Measurements from ENCODE around the gene FHIT. TPM values are rescaled to one million over a fixed set of nuclear protein-coding genes. Genes with fewer than 3 reads are reported as not detected.

The FHIT gene
- total RNA-seq, 2 donors from 2014 or later, result 6.8 to 12.3 TPM

DNA sequence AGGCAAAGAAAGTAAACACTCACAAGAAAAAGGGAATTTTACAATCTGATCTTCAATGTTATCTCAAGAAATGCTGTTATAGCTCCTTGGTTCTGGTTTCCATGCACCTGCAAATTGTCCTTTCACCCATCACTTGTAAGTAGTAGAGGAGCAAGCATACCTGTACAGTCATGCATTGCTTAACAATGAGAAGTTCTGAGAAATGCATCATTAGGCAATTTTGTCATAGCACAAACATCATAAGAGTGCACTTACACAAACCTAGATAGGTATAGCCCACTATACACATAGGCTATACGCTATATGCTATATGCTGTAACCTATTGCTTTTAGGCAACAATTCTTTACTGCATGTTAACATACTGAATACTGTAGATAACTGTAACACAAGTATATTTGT, 672.3 kb downstream of the FHIT start:
- no peaks in the 10 kb centered on the region for H3K36me3 Mint-ChIP-seq (ENCODE audit: low read depth)
- Histone ChIP-seq H3K27ac (ENCODE audit: low read depth, low read length) (no peak overlapping the region), H3K9me3 (ENCODE audit: control insufficient read depth, low read length) (no peaks in the 10 kb centered on the region), H3K36me3 (ENCODE audit: control insufficient read depth, insufficient read depth, low read length) (no peaks in the 10 kb centered on the region), H3K4me1 (ENCODE audit: control insufficient read depth, insufficient read depth, low read length) (no peaks in the 10 kb centered on the region), H3K9ac (ENCODE audit: extremely low read depth, low read length, poor library complexity, severe bottlenecking) (no peak overlapping the region), H3K4me3 (ENCODE audit: low read length) (no peak overlapping the region), H3K27me3 (ENCODE audit: control insufficient read depth, insufficient read depth, low read length, poor library complexity, severe bottlenecking) (no peaks in the 10 kb centered on the region)
- H3K9me3 Mint-ChIP-seq, result no peaks in the 10 kb centered on the region
- no peak overlapping the region for H3K4me3 Mint-ChIP-seq
- H3K27me3 Mint-ChIP-seq (ENCODE audit: insufficient read depth), result no peaks in the 10 kb centered on the region
- DNase-seq, result no peak
- peaks cover 13% of the 10 kb centered on the region for H3K4me1 Mint-ChIP-seq
- TF ChIP-seq, protein P1, sequence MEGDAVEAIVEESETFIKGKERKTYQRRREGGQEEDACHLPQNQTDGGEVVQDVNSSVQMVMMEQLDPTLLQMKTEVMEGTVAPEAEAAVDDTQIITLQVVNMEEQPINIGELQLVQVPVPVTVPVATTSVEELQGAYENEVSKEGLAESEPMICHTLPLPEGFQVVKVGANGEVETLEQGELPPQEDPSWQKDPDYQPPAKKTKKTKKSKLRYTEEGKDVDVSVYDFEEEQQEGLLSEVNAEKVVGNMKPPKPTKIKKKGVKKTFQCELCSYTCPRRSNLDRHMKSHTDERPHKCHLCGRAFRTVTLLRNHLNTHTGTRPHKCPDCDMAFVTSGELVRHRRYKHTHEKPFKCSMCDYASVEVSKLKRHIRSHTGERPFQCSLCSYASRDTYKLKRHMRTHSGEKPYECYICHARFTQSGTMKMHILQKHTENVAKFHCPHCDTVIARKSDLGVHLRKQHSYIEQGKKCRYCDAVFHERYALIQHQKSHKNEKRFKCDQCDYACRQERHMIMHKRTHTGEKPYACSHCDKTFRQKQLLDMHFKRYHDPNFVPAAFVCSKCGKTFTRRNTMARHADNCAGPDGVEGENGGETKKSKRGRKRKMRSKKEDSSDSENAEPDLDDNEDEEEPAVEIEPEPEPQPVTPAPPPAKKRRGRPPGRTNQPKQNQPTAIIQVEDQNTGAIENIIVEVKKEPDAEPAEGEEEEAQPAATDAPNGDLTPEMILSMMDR (conservative IDR thresholded peaks at IDR 0.05), result no peak
- no peak overlapping the region for H3K27ac Mint-ChIP-seq
- WGBS, 2 experiments (ENCODE audit: insufficient coverage in 1 of 2, insufficient read length in 1 of 2), result 100% methylated on average over 1 of the region's 1 CpG

DNA sequence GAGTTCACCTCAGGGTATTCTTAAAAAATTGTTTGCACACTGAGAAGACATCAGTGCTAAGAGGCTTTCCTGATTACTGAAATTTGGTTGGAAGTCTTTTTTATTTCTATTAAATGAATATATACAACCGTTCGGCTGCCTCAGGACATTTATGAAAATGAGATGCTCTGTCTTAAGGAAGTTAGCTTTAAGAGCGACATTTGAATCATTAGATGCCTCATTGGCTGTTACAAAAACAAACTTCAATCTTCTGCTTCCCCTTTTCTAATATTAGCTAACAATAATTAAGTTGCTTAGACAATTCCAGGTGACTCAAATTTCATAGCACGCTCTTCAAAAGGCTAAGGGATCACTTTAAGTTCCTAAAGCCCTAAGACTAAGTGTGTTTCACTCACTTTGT, 673.7 kb downstream of the FHIT start:
- H3K4me3 Mint-ChIP-seq, result no peak overlapping the region
- no peaks in the 10 kb centered on the region for H3K27me3 Mint-ChIP-seq (ENCODE audit: insufficient read depth)
- Histone ChIP-seq H3K36me3 (ENCODE audit: control insufficient read depth, insufficient read depth, low read length) (no peaks in the 10 kb centered on the region), H3K4me3 (ENCODE audit: low read length) (no peak overlapping the region), H3K27ac (ENCODE audit: low read depth, low read length) (no peak overlapping the region), H3K9me3 (ENCODE audit: control insufficient read depth, low read length) (no peaks in the 10 kb centered on the region), H3K27me3 (ENCODE audit: control insufficient read depth, insufficient read depth, low read length, poor library complexity, severe bottlenecking) (no peaks in the 10 kb centered on the region), H3K4me1 (ENCODE audit: control insufficient read depth, insufficient read depth, low read length) (no peaks in the 10 kb centered on the region), H3K9ac (ENCODE audit: extremely low read depth, low read length, poor library complexity, severe bottlenecking) (no peak overlapping the region)
- 92 to 94% methylated on average over 2 to 4 of the region's 4 CpGs for WGBS, 2 experiments (ENCODE audit: insufficient coverage in 1 of 2, insufficient read length in 1 of 2)
- no peak overlapping the region for H3K27ac Mint-ChIP-seq
- H3K36me3 Mint-ChIP-seq (ENCODE audit: low read depth), result no peaks in the 10 kb centered on the region
- DNase-seq, result no peak
- H3K9me3 Mint-ChIP-seq, result no peaks in the 10 kb centered on the region
- H3K4me1 Mint-ChIP-seq, result peaks cover 11% of the 10 kb centered on the region
- TF ChIP-seq, protein P1 (conservative IDR thresholded peaks at IDR 0.05), result no peak

DNA sequence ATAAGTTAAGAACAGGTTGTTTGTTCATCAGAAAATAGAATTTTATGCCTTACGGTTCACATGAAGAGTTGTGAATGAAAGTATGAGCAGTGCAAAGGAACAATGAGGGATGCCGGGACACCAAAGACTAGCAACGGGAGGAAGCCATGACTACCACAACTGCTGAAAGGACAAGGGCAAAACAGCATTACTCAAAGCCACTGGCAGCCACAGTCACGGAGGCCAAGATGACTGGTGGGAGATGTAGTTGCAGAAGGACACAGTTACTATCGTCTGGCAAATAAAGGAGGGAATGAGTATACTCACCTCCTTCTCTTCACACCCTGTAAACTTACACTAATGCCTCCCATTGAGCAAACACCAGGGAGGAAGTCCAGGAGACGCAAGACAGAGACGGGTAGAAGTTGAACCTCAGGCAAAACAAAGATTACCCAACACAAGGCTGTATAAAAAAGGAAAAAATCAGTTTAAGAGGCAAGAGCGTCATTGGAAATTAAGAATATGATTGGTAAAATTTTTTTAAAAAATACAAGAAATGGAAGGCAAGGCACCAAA, 675.5 kb downstream of the FHIT start:
- H3K4me1 ChIP-seq (ENCODE audit: control insufficient read depth, insufficient read depth, low read length), result no peaks in the 10 kb centered on the region
- DNase-seq, result no peak
- H3K9me3 Mint-ChIP-seq, result no peaks in the 10 kb centered on the region
- no peaks in the 10 kb centered on the region for H3K36me3 Mint-ChIP-seq (ENCODE audit: low read depth)
- no peak overlapping the region for H3K4me3 Mint-ChIP-seq
- no peak overlapping the region for H3K9ac ChIP-seq (ENCODE audit: extremely low read depth, low read length, poor library complexity, severe bottlenecking)
- H3K27me3 ChIP-seq (ENCODE audit: control insufficient read depth, insufficient read depth, low read length, poor library complexity, severe bottlenecking), result no peaks in the 10 kb centered on the region
- no peak overlapping the region for H3K27ac ChIP-seq (ENCODE audit: low read depth, low read length)
- no peaks in the 10 kb centered on the region for H3K27me3 Mint-ChIP-seq (ENCODE audit: insufficient read depth)
- 93 to 100% methylated on average over 4 to 7 of the region's 8 CpGs for WGBS, 2 experiments (ENCODE audit: insufficient coverage in 1 of 2, insufficient read length in 1 of 2)
- peaks cover 8% of the 10 kb centered on the region for H3K4me1 Mint-ChIP-seq
- TF ChIP-seq, protein P1 (conservative IDR thresholded peaks at IDR 0.05), result no peak
- no peak overlapping the region for H3K4me3 ChIP-seq (ENCODE audit: low read length)
- H3K27ac Mint-ChIP-seq, result no peak overlapping the region
- H3K36me3 ChIP-seq (ENCODE audit: control insufficient read depth, insufficient read depth, low read length), result no peaks in the 10 kb centered on the region
- H3K9me3 ChIP-seq (ENCODE audit: control insufficient read depth, low read length), result no peaks in the 10 kb centered on the region
